Cardiac septum (tissue), 1 donor: ENCODE results near the gene CPA2. TPM values are rescaled to one million over a fixed set of nuclear protein-coding genes. Genes with fewer than 3 reads are reported as not detected.
"Not testable (repeated sequence)": the region's sequence is repeated elsewhere in the genome, so short reads cannot be mapped to it uniquely, and the experiment has no call there.

Experiments
- DNase-seq: peaks from one replicate; pipeline ENCODE4 v3.0.0-alpha.2; 2020; ENCODE audit warnings: low spot score
- intact Hi-C: fragments of 100-400 bp; cut with DNase I; formaldehyde crosslinking; loops from one replicate; pipeline ENCODE4 v1.14.0; 2022
- total RNA-seq: library from RNA; stranded (reverse); fragmentation: NEBNext Ultra II Directional; extraction: Animal tissue kit (Norgen Biotek cat#: 25700); gene quantifications from one replicate; pipeline ENCODE4 v1.2.1, GENCODE V29; 2021
- donor health status: DM: no; HTN: no; CAD: no.

CPA2 gene
- total RNA-seq, 1 donor from 2014 or later, result not detected

DNA sequence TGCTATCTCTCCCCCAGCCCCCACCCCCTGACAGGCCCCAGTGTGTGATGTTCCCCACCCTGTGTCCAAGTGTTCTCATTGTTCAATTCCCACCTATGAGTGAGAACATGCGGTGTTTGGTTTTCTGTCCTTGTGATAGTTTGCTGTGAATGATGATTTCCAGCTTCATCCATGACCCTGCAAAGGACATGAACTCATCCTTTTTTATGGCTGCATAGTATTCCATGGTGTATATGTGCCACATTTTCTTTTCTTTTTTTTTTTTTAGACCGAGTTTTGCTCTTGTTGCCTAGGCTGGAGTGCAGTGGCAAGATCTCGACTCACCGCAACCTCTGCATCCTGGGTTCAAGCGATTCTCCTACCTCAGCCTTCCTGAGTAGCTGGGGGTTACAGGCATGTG is 17.8 kb upstream of the CPA2 start:
- intact Hi-C loops, DNase-seq: not testable (repeated sequence)

DNA sequence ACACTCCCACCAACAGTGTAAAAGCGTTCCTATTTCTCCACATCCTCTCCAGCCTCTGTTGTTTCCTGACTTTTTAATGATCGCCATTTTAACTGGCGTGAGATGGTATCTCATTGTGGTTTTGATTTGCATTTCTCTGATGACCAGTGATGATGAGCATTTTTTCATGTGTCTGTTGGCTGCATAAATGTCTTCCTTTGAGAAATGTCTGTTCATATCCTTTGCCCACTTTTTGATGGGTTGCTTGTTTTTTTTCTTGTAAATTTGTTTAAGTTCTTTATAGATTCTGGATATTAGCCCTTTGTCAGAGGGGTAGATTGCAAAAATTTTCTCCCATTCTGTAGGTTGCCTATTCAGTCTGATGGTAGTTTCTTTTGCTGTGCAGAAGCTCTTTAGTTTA is 17.0 kb upstream of the CPA2 start:
- intact Hi-C loops, DNase-seq: not testable (repeated sequence)

DNA sequence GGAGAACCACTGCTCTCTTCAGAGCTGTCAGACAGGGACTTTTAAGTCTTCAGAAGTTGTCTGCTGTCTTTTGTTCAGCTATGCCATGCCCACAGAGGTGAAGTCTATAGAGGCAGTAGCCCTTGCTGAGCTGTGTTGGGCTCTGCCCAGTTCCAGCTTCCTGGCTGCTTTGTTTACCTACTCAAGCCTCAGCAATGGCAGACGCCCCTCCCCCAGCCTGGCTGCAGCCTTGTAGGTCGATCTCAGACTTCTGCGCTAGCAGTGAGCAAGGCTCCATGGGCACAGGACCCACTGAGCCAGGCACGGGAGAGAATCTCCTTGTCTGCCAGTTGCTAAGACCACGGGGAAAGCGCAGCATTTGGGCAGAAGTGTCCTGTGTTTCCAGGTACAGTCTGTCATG is 12.1 kb upstream of the CPA2 start:
- intact Hi-C loops, result no loop called here
- DNase-seq, result no peak

DNA sequence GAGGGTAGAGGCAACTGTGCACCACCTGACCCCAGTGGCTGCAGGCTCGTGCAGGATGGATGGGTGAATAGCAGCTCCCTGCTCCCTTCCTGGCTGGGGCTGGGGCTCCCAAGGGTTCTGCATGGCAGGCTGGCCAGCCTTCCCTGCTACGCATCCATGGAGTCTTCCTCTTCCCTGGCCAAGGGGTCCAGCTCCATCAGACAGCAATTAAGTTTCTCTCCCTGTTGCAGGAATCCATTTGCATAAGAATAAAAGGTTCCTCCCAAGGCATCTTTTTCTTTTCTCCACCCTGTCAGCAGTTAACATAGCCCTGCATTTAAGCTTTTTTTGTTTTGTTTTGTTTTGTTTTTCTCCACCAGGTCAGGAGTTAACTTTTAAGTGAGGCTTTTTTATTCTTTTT is 10.0 kb upstream of the CPA2 start:
- intact Hi-C loops, result no loop called here
- DNase-seq, result no peak

DNA sequence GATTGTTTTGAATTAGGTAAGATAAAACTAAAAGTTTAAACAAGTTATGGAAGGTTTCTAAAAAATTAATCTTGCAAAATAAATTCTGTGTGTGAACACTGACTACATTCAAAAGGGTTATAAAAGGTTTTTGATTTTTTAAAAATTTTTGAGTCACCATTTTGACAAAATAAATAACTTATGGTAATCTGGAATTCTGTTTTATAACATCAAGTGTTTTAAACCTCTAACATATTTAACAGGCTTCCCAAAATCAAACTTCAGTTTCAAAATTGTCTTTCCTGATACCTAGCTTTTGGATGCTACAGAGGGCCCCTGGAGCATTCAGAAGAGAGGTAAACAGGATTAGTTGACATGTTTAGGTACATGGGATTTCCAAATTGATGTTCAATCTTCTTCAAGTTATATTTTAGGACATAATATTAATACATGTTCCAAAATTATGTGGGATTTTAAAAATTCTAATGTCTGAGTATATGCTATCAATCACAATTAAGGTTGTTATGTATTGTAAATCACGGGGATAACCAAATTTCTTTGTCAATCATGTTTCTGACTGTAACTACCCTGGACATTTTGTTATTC is 8.1 kb upstream of the CPA2 start:
- intact Hi-C loops, result no loop called here
- DNase-seq, result no peak

DNA sequence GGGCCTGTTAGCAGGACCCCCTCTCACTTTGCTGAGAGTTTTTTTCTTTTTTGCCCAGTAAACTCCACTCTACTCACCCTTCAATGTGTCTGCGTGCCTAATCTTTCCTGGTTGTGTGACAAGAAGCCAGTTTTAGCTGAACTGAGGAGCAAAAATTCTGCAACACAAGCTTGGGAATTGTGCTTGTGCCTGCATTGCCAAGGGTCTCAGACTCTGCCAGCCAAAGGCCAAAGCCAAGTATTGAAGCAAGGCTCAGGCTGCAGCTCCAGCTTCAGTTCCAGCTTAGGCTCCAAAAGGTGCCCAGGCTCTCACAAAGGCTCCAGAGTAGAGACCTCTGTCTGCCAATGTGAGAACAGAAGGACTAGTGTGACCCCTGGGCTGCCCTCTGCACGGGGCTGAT is 4.2 kb upstream of the CPA2 start:
- DNase-seq, result no peak
- intact Hi-C loops, result no loop called here

DNA sequence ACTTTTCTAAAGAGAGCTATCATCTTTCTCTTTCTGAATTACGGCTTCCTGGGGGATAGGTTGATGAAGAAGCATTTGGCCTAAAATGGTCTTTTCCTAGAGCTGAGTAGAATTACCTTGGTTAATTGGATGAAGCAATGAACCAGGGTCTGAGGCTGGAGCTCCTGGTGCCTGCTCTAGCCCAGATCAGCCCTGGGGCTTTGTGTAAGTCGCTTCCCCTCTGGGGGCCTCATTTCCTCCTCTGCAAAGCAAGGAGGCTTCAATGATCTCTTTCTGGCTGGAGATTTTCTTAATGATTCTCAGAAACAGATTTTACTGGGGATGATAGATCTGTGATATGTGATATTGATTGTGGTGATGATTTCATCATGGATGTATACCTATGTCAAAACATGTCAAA is 3.5 kb upstream of the CPA2 start:
- intact Hi-C loops, result no loop called here
- no peak for DNase-seq

DNA sequence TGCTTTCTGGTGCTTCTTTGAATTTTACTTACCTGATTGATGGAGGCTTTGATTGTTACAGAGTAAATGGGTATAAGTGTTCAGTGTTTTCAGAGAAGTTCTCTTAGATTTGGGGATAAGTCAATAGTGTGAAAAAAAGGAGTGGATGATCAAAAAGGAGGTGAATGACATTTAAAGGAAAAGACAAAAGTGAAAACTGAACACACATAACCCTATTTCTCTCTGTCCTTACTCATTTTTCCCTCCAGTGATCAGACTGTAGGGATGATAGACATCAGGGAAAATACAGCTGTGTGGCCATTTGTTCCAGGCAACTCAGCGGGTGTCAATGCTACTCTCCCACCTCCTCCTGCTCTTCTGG is 278 bp downstream of the CPA2 start:
- intact Hi-C loops, result no loop called here
- no peak for DNase-seq

DNA sequence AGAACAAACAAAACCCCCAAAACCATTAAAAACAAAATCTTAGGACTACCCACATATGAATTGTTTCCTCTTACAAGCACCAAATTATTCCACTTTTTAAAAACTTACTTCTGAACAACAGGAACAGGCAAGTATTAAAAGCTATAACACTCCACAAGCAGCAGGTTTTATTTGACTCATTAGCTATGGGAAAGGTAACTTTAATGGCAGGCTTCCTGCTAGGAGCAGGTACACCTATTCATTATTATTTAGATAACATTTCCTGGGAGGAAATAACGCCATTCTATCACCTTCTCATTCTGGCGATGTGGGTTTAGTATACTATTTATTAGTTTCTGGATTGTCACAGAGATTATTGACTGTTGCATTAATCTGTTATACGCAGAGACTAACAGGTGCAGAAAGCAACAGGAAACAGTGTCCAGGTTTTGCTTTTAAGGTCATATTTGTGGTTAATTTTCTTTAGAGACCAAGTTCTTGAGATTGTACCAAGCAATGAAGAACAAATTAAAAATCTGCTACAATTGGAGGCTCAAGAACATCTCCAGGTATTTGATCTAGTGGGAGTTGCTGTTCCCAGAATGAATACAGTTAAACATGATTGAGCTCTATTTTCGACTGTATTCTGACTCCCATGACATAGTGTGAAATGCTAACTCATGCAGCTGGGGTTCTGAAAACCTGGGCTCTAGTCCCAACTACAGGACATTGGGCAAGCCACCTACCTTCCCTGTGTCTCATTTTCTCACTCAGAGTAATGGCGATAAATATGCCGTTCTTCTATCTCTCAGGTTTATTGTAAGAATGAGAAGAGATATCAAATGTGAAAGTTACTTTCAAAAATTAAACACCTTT is 2.0 kb downstream of the CPA2 start:
- DNase-seq, result no peak
- intact Hi-C loops, result no loop called here

DNA sequence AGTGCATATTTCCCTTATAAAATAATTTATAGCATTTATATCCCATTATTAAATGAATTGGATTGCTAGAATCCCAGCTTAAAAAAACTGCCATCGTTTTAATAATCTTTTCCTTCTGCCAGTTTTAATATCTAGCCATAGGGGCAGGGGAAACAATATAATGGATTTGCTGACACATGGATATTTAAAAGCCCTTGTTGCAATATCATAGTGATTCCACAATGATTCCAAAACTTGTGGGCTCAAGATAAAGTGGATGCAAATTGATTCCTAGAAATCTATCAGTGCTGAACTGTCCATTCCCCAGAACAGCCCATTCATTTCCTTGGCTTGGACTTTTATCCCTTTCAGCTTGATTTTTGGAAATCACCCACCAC is 2.6 kb downstream of the CPA2 start:
- DNase-seq, result no peak
- intact Hi-C loops, result no loop called here

DNA sequence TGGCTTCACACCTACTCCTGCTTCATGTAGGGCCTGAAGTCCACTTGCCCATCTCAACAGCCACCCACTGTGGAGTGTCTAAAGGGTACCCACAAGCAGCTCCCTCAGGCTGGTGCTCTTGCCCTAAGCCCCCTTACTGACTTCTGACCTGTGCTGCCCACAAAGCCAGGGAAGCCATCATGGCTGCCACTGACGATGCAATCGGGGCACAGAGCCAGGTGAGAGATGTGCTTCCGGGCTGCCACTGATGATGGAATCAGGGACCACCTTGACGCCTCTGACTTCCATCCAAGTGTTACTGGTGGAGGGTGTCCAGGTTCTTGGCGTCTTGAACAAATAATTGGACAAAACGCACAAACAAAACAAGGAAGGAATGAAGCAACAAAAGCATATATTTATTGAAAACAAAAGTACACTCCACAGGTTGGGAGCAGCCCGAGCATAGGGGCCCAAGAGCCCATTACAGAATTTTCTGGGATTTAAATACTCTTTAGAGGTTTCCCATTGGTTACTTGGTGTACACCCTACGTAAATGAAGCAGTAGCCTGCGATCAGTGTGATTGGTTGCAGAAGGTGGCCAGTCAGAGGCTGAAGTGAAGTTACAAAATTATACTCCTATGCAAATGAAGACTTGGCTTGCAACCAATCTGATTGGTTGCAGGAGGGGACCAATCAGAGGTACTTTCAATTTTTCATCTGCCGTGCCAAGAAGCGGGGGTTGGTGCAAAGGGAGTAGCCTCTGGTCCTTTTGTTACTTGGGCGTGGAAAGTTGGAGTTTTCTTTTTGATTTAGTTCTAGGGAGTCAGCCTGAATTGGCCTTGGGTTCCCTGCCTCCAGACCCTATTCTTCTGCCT is 4.5 kb downstream of the CPA2 start:
- intact Hi-C loops, result loop anchor here (5.0 to 10.0 kb wide), 2 partner anchors 174 to 221 kb away; partner anchors contain the start of genes CEP41 and MEST
- DNase-seq, result no peak

DNA sequence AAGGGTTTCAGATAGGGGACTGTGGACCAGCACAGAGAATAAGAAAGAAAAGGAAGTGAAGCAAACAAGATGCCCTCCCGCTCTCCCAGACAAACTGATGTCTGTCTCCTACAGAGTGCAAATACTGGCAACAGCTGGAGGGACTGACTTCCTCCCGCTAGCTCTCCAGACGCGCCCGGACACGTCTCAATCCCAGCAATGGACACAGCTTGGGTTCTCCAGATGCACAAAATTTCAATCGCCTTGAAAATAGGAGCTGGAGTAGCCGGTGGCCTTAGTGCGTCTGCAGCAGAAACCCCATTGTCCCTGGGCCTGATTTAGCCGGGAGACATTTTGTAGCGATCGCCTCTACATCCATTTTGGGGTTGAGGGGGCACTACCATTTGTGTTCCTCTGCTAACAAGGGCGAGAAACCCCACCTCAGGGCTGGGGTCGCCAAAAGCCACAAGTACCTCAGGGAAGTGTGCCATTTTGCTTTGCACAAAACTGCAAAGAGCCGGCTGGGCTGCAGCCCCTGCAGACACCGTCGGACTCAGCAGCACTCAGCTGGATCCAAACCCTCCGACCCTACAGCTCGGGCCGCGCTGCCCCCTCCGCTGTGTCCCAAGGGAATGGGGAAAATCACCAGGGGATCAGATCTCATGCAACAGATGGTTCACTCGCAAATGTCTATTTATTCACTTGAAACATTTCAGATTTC is 5.9 kb downstream of the CPA2 start:
- intact Hi-C loops, result loop anchor here (5.0 to 10.0 kb wide), 2 partner anchors 172 to 220 kb away; partner anchors contain the start of genes CEP41 and MEST
- DNase-seq, result no peak

DNA sequence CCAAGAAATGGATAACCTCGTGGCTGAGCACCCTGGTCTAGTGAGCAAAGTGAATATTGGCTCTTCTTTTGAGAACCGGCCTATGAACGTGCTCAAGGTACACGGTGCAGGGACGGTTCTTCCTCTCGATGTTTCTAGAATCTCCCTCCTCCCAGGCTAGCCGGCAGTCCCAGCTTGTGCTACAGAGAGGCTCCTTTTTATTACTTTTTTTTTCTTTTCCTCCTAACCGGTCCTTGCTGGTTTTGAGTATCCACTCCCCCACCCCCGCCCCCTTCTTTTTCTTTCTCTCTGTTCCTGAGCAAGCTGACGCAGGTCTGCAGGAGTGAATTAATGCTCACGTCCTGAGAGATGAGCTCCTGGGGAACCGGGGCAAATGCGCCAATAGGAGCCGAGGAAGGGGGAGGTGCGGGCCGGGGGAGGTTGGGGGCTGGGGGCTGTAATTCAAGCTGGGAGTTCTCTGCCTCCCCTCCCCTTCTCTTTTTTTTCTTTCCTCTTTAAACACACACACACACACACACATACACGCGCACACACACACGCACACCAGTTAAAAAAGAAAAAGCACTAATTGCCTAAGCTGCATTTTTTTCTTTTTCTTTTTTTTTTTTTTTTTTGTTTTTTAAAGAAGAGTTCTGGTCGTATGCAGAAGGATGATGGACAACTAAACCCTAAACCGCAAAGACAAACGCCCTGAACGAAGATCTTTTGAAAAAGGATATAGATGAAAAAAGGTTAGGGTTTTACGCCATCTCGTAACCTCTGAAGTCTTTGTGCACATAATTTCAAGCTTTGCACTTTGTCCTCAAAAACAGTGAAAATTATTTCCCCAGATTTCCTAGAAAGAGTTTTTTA is 6.6 kb downstream of the CPA2 start:
- intact Hi-C loops, result loop anchor here (5.0 to 10.0 kb wide), 2 partner anchors 171 to 219 kb away; partner anchors contain the start of genes CEP41 and MEST
- no peak for DNase-seq

DNA sequence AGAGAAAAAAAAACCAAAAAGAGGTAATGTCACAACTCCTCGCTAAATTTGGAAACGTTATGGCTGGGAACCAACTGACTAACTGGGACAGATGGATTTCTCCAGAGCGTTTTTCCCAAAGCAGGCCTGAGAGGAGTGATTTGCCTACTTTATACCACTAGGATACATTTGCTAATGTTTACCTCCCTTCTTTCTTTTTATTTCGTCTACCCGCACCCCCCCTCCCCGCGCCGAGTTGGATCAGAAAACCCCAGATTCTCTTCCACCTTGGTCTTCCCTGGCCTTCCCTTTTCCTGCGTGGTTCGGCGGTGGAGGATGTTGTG is 7.2 kb downstream of the CPA2 start:
- intact Hi-C loops, result loop anchor here (5.0 to 10.0 kb wide), 2 partner anchors 171 to 218 kb away; partner anchors contain the start of genes CEP41 and MEST

DNA sequence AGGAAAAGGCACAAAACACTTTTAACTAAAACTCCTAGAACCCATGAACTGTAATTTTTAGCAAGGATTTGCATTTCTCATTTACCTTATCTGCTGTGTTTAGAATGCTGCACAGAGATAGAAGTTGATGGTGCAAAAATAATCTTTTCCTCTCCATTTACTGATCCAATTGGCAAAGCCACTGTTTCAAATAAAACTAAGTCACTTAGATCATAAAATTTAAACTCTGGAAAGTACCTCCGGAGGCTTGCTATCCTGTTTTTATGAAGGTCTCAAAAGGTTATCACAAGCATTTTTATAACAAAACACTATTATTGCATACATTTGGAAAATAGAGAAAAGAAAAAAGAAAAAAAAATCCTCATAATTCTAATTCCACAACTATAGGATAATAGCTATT is 7.6 kb downstream of the CPA2 start:
- no peak for DNase-seq
- intact Hi-C loops, result loop anchor here (5.0 to 10.0 kb wide), 2 partner anchors 171 to 218 kb away; partner anchors contain the start of genes CEP41 and MEST

More for the DNA sequence above, 7.2 kb downstream of the CPA2 start:
- no peak for DNase-seq

DNA sequence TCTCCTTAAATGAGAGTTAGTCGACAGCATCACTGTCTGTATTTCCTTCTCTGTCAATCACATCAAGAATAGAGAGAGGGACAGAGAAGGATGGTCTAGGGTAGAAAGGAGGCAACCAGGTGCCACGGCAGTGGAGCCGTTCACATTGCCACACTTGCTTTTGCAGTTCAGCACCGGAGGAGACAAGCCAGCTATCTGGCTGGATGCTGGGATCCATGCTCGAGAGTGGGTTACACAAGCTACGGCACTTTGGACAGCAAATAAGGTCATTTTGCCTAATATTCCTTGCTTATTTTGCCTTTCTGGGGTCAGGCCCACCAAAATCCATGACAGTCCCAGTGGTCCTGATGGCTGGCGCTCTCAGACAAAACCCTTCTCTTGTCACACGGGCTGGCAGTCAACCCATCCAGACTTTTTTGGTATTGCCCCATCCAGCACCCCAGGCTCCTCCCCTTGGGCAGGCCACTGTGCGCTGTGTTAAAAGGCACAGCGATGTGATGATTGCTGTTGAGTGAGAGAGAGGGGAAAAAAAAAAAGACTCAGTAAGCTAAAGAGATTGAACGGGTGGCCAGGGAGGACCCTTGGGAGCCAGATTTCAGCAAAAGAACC is 8.4 kb downstream of the CPA2 start:
- DNase-seq, result no peak

DNA sequence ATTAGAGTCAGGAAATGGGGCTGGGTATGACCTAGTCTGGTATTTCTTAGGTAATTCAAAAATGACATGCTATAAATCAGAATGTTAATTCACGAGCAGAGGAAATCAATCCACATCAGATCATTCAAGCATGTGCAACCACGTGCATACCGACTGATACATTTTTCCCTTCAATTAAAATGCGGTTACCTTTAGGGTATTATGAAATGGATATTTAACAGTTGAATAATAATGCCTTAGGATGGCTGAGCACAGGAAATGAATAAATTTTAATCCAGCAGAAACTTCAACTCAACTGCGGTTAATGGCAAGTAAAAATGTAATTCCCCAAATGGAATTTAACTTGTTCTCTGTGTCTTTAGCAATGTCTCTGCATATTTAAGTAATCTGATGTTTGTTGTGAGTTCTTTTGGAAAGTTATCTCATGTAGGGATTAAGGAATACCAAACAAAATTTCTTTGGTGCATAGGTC is 9.2 kb downstream of the CPA2 start:
- intact Hi-C loops, result loop anchor here (5.0 to 10.0 kb wide), 2 partner anchors 76 to 169 kb away; partner anchors contain the start of gene CEP41

More for the DNA sequence above, 8.4 kb downstream of the CPA2 start:
- intact Hi-C loops, result loop anchor here (5.0 to 10.0 kb wide), 3 partner anchors 77 to 217 kb away; partner anchors contain the start of genes CEP41 and MEST

More for the DNA sequence above, 9.2 kb downstream of the CPA2 start:
- DNase-seq, result no peak
